H9 (cell line): ENCODE results near the gene SEMA3E. TPM values are rescaled to one million over a fixed set of nuclear protein-coding genes. Genes with fewer than 3 reads are reported as not detected.

ENCODE experiments used
- DNase-seq: peaks from one replicate; pipeline ENCODE4 v3.0.0-alpha.2; 2017
- H2AFZ ChIP-seq: one replicate; pipeline ENCODE4 v1.6.1; 2013; ENCODE audit warnings: mild to moderate bottlenecking, low read length, control low read depth, moderate library complexity
- H2AK5ac ChIP-seq: 2 replicates; pipeline ENCODE4 v1.6.1; 2013; ENCODE audit warnings: low read length, control low read depth, mixed read lengths; ENCODE audit not compliant: insufficient read length
- H2BK120ac ChIP-seq: one replicate; pipeline ENCODE4 v1.6.1; 2013; ENCODE audit warnings: low read depth, mild to moderate bottlenecking, low read length, control low read depth, inconsistent platforms; ENCODE audit not compliant: poor library complexity, severe bottlenecking
- H2BK12ac ChIP-seq: 2 replicates; pipeline ENCODE4 v1.6.1; 2013; ENCODE audit warnings: low read length, control low read depth, mixed read lengths, low read depth; ENCODE audit not compliant: insufficient read length
- H2BK15ac ChIP-seq: 2 replicates; pipeline ENCODE4 v1.6.1; 2013; ENCODE audit warnings: low read depth, low read length, control low read depth
- H2BK20ac ChIP-seq: one replicate; pipeline ENCODE4 v1.6.1; 2013; ENCODE audit warnings: low read depth, mild to moderate bottlenecking, low read length, control low read depth, inconsistent platforms; ENCODE audit not compliant: poor library complexity, severe bottlenecking
- H2BK5ac ChIP-seq: 2 replicates; pipeline ENCODE4 v1.6.1; 2013; ENCODE audit warnings: low read length, control low read depth, mixed read lengths; ENCODE audit not compliant: insufficient read length
- H3K14ac ChIP-seq: 2 replicates; pipeline ENCODE4 v1.6.1; 2013; ENCODE audit warnings: low read length, control low read depth; ENCODE audit not compliant: insufficient read depth
- H3K18ac ChIP-seq: 2 replicates; pipeline ENCODE4 v1.6.1; 2013; ENCODE audit warnings: low read depth, mild to moderate bottlenecking, mixed read lengths, low read length, control low read depth; ENCODE audit not compliant: insufficient read length
- H3K23ac ChIP-seq: 2 replicates; pipeline ENCODE4 v1.6.1; 2013; ENCODE audit warnings: low read length, control low read depth, mixed read lengths, low read depth; ENCODE audit not compliant: insufficient read length
- H3K23me2 ChIP-seq: 2 replicates; pipeline ENCODE4 v1.6.1; 2013; ENCODE audit warnings: low read depth, mild to moderate bottlenecking, mixed read lengths, low read length, control low read depth; ENCODE audit not compliant: insufficient read length, poor library complexity, severe bottlenecking
- H3K27ac ChIP-seq: 2 replicates; pipeline ENCODE4 v1.5.1; 2013; ENCODE audit warnings: low read length, control low read depth, mixed read lengths, low read depth; ENCODE audit not compliant: insufficient read length
- H3K27me3 ChIP-seq: 2 replicates; pipeline ENCODE4 v1.6.1; 2013; ENCODE audit warnings: low read length, control low read depth, inconsistent platforms; ENCODE audit not compliant: insufficient read depth
- H3K4ac ChIP-seq: 2 replicates; pipeline ENCODE4 v1.6.1; 2013; ENCODE audit warnings: low read depth, mild to moderate bottlenecking, control low read depth, inconsistent platforms, low read length, moderate library complexity
- H3K4me1 ChIP-seq: 2 replicates; pipeline ENCODE4 v1.6.1; 2013; ENCODE audit warnings: low read length, control low read depth, inconsistent platforms; ENCODE audit not compliant: insufficient read depth
- H3K4me2 ChIP-seq: 2 replicates; pipeline ENCODE4 v1.6.1; 2013; ENCODE audit warnings: low read length, control low read depth, mixed read lengths; ENCODE audit not compliant: insufficient read length, insufficient read depth
- H3K56ac ChIP-seq: 2 replicates; pipeline ENCODE4 v1.6.1; 2013; ENCODE audit warnings: low read depth, mild to moderate bottlenecking, mixed read lengths, low read length, control low read depth; ENCODE audit not compliant: insufficient read length
- H3K79me1 ChIP-seq: 2 replicates; pipeline ENCODE4 v1.6.1; 2013; ENCODE audit warnings: low read depth, mild to moderate bottlenecking, moderate library complexity, low read length, control low read depth, inconsistent platforms; ENCODE audit not compliant: insufficient read depth, poor library complexity, severe bottlenecking
- H3K79me2 ChIP-seq: 2 replicates; pipeline ENCODE4 v1.6.1; 2013; ENCODE audit warnings: low read length, control low read depth, inconsistent platforms; ENCODE audit not compliant: insufficient read depth
- H3K9ac ChIP-seq: 2 replicates; pipeline ENCODE4 v1.6.1; 2013; ENCODE audit warnings: low read length, control low read depth, mixed read lengths; ENCODE audit not compliant: insufficient read length; ENCODE audit errors: extremely low read depth
- H3K9me3 ChIP-seq: one replicate; pipeline ENCODE4 v1.6.1; 2013; ENCODE audit warnings: low read depth, low read length, inconsistent platforms; ENCODE audit not compliant: control insufficient read depth
- H3T11ph ChIP-seq: one replicate; pipeline ENCODE4 v1.6.1; 2013; ENCODE audit warnings: mild to moderate bottlenecking, low read length, control low read depth, inconsistent platforms
- H4K20me1 ChIP-seq: one replicate; pipeline ENCODE4 v1.6.1; 2013; ENCODE audit not compliant: control insufficient read depth, insufficient read length, insufficient read depth
- H4K5ac ChIP-seq: 2 replicates; pipeline ENCODE4 v1.6.1; 2013; ENCODE audit warnings: low read depth, mild to moderate bottlenecking, mixed read lengths, low read length, control low read depth; ENCODE audit not compliant: insufficient read length
- H4K8ac ChIP-seq: replicated peaks from 2 replicates; pipeline ENCODE4 v1.6.1; 2013; ENCODE audit warnings: low read length, control low read depth, mixed read lengths, low read depth; ENCODE audit not compliant: insufficient read length
- H4K91ac ChIP-seq: 2 replicates; pipeline ENCODE4 v1.6.1; 2013; ENCODE audit warnings: low read depth, mild to moderate bottlenecking, moderate library complexity, mixed read lengths, low read length, control low read depth; ENCODE audit not compliant: insufficient read length
- H3K27ac Mint-ChIP-seq, 3 experiments: 2 replicates in 2 of 3; 3 replicates in 1 of 3; pipeline ENCODE4 v1.8.0; 2020 to 2021; ENCODE audit warnings: mixed read lengths in 3 of 3, mild to moderate bottlenecking in 1 of 3, moderate library complexity in 1 of 3
- H3K27me3 Mint-ChIP-seq: 2 replicates; pipeline ENCODE4 v1.8.0; 2021; ENCODE audit warnings: low read depth, mild to moderate bottlenecking, moderate library complexity, mixed read lengths
- H3K36me3 Mint-ChIP-seq, 3 experiments: 2 replicates in 2 of 3; 3 replicates in 1 of 3; pipeline ENCODE4 v1.8.0; 2020 to 2021; ENCODE audit warnings: low read depth in 3 of 3, mixed read lengths in 3 of 3; ENCODE audit not compliant: insufficient read depth in 1 of 3
- H3K4me1 Mint-ChIP-seq, 2 experiments: 2 replicates each; pipeline ENCODE4 v1.8.0; 2020; ENCODE audit warnings: mixed read lengths in 2 of 2
- H3K4me3 Mint-ChIP-seq, 2 experiments: 2 replicates in 1 of 2; 3 replicates in 1 of 2; pipeline ENCODE4 v1.8.0; 2020 to 2021; ENCODE audit warnings: mild to moderate bottlenecking in 2 of 2, mixed read lengths in 2 of 2, moderate library complexity in 1 of 2
- H3K9me3 Mint-ChIP-seq, 2 experiments: 2 replicates in 1 of 2; 3 replicates in 1 of 2; pipeline ENCODE4 v1.8.0; 2020; ENCODE audit warnings: mild to moderate bottlenecking in 2 of 2, mixed read lengths in 2 of 2, moderate library complexity in 1 of 2
- CTCF ChIP-seq: fragments of 200-600 bp; sonication (generic); conservative IDR thresholded peaks from 3 replicates; pipeline ENCODE4 v1.8.0; 2021; ENCODE audit warnings: antibody characterized with exemption, mild to moderate bottlenecking
- WGBS: extraction: QIAGEN DNeasy Blood & Tissue Kit; methylation state at CpG from one replicate; pipeline ENCODE4 v1.1.7; 2013; ENCODE audit warnings: missing lambda C conversion rate, low lambda C conversion rate, mixed read lengths; ENCODE audit not compliant: insufficient read length; ENCODE audit errors: extremely low coverage; 5-methylcytosine and 5-hydroxymethylcytosine counted together
- total RNA-seq: library from RNA; stranded (reverse); gene quantifications from 2 replicates; pipeline ENCODE4 v1.2.1, GENCODE V29; 2021

The SEMA3E gene
- total RNA-seq, 1 experiment from 2014 or later = 0.39 TPM

- no peak overlapping the region for H2BK5ac ChIP-seq
These were observed 3.5 kb upstream of the SEMA3E start for GRCh38 chr7:83652481-83652880.

More at GRCh38 chr7:83652481-83652880, 3.5 kb upstream of the SEMA3E start:
- Mint-ChIP-seq H3K27ac (no peak overlapping the region), H3K36me3 (no peaks in the 10 kb centered on the region; a peak in 1 of 7 replicates), H3K4me1 (peaks cover 13 to 18% of the 10 kb centered on the region in 2 experiments), H3K9me3 (no peaks in the 10 kb centered on the region), H3K27me3 (peaks cover 2% of the 10 kb centered on the region), H3K4me3 (no peak overlapping the region)
- no peak overlapping the region for H2AK5ac ChIP-seq
- H3K4ac ChIP-seq = no peak overlapping the region
- no peak overlapping the region for H3T11ph ChIP-seq
- no peak overlapping the region for H4K8ac ChIP-seq
- H3K18ac ChIP-seq = no peak overlapping the region
- H3K14ac ChIP-seq = no peak overlapping the region
- no CpG with 5 or more reads among the region's 1 CpG for WGBS
- no peak overlapping the region for H4K91ac ChIP-seq
- H2BK12ac ChIP-seq = no peak overlapping the region
- no peak overlapping the region for H3K23ac ChIP-seq
- no peaks in the 10 kb centered on the region for H3K27me3 ChIP-seq
- H3K27ac ChIP-seq = no peak overlapping the region
- no peak overlapping the region for H3K4me2 ChIP-seq
- H2BK15ac ChIP-seq = no peak overlapping the region
- no peaks in the 10 kb centered on the region for H3K79me2 ChIP-seq
- H3K56ac ChIP-seq = no peak overlapping the region
- no peaks in the 10 kb centered on the region for H3K9me3 ChIP-seq
- no peak for DNase-seq
- no peaks in the 10 kb centered on the region for H3K4me1 ChIP-seq
- TF ChIP-seq CTCF = no peak
- no peak overlapping the region for H4K5ac ChIP-seq
- H4K20me1 ChIP-seq = no peaks in the 10 kb centered on the region
- H3K79me1 ChIP-seq = no peaks in the 10 kb centered on the region
- H2BK120ac ChIP-seq = no peak overlapping the region
- no peak overlapping the region for H2BK20ac ChIP-seq
- H3K9ac ChIP-seq = no peak overlapping the region
- H2AFZ ChIP-seq = no peak overlapping the region
- H3K23me2 ChIP-seq = peaks cover 7% of the 10 kb centered on the region
